Stimulated activated CD8-positive, alpha-beta memory T cell treated with anti-CD3 and anti-CD28 coated beads, Interleukin-4, amount 100 ng/mL, for 48 hours (primary cell): Measurements from ENCODE around the gene ZNF518A.
A peak's percentile ranks its signal among the peaks of the same experiment; 100 is the strongest.

Experiments
- DNase-seq: peaks from one replicate; pipeline ENCODE4 v3.0.0-alpha.2; 2020

Gene ZNF518A, protein sequence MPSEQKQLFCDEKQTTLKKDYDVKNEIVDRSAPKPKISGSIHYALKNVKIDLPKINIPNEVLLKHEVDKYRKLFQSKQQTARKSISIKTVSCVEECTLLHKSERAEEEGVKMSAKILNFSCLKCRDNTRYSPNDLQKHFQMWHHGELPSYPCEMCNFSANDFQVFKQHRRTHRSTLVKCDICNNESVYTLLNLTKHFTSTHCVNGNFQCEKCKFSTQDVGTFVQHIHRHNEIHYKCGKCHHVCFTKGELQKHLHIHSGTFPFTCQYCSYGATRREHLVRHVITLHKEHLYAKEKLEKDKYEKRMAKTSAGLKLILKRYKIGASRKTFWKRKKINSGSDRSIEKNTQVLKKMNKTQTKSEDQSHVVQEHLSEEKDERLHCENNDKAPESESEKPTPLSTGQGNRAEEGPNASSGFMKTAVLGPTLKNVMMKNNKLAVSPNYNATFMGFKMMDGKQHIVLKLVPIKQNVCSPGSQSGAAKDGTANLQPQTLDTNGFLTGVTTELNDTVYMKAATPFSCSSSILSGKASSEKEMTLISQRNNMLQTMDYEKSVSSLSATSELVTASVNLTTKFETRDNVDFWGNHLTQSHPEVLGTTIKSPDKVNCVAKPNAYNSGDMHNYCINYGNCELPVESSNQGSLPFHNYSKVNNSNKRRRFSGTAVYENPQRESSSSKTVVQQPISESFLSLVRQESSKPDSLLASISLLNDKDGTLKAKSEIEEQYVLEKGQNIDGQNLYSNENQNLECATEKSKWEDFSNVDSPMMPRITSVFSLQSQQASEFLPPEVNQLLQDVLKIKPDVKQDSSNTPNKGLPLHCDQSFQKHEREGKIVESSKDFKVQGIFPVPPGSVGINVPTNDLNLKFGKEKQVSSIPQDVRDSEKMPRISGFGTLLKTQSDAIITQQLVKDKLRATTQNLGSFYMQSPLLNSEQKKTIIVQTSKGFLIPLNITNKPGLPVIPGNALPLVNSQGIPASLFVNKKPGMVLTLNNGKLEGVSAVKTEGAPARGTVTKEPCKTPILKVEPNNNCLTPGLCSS (N-terminal part only)

DNA sequence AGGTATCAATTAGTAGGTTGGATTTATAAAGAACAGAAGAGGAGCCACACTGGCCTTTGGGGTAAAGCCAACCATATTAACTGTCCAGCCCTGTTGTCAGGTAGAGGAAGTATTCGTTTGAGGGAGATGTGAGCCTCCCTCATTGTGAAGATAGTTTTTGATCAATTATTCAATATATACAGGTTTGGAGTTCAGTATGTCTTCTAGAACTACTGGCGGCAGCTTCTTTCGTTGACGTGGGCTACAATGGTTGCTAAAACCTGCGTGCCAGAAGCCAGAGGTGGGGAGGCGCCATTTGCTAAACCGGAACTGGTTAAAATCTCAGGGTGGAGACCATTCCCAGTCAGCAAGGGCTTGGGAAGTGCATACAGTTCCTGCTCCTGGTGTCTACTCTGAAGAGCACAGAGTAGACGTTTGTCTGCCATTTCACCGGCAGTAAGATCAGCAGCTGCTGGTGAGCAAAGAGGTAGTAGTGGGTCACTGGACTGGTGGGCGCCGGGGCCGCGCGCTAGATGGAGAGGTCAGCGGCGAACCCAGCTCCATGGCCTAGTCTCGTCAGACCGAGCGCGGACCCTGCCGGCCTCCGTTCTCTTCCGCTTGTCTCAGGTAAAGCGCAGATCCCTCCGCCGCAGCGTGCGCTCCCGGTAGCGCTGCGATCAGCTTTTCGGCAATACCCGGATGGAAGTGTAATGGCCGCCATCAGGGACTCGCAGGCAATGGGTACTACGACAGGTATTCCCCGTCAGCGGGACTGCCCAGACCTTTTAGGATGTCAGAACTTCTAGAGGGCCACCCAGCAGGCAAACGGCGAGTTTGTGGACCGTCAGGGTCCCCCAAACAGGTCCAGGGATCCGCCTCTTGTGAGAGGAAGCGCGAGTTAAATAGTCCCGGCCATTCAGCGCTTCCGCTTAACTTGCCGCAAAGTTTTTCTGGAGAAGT lies at the start of gene ZNF518A:
TSS of gene ZNF518A (plus strand) at position 911 of the 939 bp plus-strand sequence. CDS start 26,026 bp downstream, outside the sequence.
- DNase-seq = peak; percentile 89

DNA sequence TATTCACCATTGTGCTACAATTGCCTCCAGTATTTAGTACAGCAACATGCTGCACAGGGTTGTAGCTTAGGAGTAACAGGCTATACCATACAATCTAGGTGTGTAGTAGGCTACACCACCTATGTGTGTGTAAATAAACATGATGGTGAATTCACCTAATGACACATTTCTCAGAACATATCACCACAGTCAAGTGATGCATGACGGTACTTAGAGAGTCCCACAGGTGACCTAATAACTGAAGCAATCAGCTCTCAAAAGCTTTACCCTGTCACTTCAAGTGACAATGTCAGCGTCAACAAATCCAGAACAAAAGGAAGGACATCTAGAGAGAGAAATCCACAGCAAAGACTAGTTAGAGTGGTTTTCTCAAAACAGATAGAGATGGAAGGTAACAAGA lies 47.9 kb upstream of the ZNF518A start:
- no peak for DNase-seq

GRCh38 chr10:96082748-96083147 lies 47.3 kb upstream of the ZNF518A start:
- DNase-seq = no peak

GRCh38 chr10:96089116-96089515 lies 41.0 kb upstream of the ZNF518A start:
- no peak for DNase-seq

GRCh38 chr10:96089670-96090462 lies 40.2 kb upstream of the ZNF518A start:
- DNase-seq = peak; percentile 93

DNA sequence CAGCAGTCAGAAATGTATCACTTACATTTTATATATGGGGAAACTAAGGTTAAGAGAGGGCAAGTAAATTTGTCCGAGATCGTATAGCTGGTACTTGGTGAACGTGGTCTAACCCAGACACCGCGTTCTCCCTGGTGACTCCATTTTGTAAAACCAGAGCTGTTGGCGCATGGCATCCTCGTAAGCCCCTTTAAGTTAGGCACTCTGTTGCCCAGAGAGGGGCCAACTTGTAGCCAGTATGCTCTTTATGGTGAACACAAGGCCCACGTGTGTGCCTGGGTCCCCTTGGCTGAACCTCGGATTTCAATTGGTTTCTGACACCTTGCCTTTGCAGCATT lies 39.7 kb upstream of the ZNF518A start:
- DNase-seq = no peak

DNA sequence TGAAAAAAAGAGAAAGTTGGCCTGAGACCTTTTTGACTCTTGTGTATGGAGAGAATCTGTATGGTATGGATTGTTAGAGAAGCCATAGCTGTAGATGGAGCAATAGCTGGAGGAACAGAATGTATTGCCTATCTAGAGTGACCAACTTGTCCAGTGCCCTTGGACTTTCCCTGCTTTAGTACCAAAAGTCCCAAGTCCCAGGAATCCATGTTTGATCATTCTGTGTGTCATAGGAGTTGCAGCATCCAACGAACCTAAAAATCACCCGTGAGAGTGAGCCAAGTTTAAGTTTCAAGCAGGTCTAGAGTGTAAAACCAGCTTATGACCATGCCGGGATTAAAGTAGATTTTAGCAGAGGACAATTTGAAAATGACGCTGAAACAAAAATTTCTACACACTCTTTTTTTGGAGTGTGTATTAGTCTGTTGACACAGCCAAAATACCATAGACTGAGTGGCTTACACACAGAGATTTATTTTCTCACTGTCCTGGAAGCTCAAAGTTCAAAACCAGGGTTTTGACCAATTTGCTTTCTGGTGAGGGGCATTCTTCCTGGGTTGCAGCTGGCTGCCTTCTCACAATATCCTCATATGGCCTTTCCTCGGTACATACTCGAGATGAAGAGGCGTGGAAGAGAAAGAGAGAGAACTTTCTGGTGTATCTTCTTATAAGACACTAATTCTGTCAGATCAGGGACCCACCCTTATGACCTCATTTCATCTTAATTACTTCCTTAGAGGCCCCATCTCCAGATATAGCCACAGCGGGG lies 36.9 kb upstream of the ZNF518A start:
- DNase-seq = no peak

DNA sequence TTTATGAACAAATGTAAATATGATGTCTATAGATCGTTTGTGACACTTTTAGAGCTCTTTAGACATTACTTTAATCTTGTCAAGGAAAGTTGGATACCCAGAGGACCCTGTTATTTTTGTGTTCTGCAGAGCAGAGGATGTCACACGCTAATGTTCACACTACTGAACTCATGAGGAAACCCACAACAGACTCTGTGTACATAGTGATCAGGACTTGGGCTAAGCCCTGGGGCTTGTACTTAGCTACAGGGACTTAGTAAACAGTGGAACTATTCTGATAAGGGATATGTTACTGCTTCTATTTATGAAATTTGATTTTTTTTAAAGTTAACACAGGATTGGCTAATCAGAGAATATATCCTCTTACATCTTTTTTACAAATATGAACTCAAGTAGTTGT lies 36.1 kb upstream of the ZNF518A start:
- no peak for DNase-seq

GRCh38 chr10:96096958-96097357 lies 33.1 kb upstream of the ZNF518A start:
- no peak for DNase-seq

DNA sequence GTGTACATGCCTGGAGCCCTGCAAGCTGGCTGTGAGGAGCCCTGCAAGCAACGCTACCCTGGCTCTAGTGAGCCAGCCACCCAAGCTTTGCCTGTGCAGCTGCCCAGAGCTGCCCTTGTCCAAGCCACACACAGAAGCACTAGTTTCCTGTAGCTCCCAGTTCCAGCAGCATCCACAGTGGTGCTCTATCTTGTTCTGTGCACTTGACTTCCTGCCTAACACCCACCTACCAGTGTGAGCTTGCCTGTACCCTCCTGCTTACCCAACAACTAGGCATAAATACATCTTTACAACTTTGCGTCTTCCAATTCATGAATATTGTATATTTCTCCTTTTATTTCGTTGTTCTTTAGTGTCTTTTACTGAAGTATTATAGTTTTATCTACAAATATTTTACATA lies 32.2 kb upstream of the ZNF518A start:
- no peak for DNase-seq

DNA sequence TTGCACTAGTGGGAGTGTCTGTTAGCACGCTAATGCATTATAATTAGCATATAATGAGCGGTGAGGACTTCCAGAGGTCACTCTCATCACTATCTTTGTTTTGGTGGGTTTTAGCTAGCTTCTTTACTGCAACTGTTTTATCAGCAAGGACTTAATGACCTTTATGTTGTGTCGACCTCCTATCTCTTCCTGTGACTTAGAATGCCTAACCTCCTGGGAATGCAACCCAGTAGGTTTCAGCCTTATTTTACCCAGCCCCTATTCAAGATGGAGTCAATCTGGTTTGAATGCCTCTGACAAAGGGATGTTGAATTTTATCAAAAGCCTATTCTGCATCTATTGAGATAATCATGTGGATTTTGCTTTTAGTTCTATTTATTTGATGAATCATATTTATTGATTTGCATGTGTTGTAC lies 22.5 kb upstream of the ZNF518A start:
- DNase-seq = no peak

DNA sequence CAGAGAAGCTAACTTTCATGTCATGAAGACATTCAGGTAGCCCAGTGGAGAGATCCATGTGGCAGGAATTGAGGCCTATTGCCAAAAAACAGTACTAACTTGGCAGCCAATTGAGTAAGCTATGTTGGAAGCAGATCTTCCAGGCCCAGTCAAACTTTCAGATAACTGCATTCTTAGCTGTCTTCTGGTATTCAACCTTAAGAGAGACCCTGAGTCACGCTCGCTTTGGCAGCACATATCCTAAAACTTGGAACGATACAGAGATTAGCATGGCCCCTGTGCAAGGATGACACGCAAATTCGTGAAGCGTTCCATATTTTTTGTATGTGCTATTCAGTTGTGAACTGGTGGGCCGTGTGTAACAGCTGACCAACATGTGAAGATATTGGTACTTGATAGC lies 17.6 kb upstream of the ZNF518A start:
- no peak for DNase-seq

DNA sequence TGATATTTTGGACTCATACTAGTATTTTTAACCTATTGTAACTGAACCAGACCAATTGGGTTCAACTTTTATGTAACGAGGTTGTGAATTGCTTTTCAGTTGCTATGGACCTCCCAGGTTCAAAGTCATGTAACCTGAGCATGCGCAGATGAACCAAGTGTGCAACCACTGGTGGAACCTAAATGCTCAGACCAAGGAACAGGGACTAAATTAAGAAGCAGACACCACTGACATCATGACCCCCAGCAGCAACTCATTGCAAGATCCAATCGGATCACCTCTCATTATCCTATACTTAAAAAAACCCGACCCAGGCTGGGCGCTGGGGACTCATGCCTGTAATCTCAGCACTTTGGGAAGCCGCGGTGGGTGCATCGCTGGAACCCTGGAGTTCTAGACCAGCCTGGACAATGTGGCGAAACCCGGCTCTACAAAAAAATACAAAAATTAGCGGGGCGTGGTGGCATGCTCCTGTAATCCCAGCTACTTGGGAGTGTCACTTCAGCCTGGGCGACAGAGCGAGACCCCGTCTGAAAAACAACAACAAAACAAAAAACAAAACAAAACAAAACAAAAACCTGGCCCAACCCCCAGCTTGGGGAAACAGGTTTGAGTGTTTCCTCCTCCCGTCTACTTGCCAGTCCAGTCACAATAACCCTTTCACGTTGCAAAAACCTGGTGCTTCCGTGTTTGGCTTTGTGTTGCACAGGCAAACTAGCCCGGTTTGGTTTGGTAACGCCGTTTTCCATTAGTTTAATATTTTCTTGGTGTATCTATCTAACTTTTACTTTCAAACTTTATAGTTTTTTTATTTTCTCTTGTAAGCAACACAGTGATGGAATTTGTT lies 11.3 kb upstream of the ZNF518A start:
- no peak for DNase-seq

DNA sequence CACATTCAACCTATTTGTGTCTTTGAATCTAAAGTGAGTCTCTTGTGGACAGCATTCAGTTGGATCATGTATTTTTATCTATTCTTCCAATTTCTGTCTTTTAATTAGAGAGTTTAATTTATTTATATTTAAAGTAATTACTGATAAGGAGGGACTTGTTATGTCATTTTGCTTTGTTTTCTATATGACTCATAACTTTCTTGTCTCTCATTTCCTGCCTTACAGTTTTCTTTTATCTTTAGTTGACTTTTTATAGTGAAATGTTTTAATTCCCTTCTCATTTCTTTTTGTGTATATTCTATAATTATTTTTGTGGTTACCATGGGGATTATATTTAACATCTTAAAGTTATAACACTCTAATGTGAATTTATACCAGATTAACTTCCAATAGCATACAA lies 7.3 kb upstream of the ZNF518A start:
- no peak for DNase-seq

DNA sequence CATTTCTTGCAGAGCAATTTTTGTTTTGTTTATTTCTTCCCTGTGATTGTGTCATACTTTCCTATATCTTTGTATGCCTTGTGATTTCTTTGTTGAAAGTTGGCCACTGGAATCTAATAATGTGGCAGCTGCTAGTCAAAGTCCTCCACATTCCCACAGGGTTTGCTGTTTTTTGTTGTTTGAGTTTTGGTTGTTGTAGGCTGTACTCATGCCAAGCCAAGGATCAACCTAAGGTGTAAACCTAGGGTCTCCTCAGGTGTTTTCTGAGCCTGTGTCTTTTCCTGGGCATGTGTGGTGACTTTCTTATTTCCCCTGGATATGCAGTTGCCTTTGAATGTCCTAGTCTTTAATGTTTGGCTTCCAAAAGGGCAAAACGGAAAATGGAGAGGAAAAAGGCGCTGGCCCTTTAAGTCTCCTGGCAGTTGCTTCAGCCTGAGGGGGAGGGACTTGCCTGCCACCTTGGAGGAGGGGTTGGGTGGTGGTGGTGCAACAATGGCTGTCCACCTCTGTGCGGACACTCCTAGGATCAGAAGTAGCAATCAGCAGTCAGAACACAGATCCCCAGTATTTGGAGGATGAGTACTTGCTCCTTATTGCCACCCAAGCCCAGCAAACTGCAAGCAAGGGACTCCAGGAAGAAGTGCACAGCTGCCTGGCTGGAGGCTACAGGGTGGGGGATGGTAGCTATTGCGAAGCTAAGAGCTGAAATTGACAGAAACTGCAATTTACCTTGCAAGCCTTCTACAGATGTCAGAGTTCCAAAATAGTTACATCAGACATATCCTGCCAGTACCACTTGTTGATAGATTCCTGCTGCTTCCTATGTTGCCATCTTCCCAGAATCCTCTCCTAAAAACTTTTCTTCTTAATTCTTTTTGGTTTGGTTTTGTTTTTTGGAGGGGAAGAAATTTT lies 5.6 kb upstream of the ZNF518A start:
- no peak for DNase-seq

DNA sequence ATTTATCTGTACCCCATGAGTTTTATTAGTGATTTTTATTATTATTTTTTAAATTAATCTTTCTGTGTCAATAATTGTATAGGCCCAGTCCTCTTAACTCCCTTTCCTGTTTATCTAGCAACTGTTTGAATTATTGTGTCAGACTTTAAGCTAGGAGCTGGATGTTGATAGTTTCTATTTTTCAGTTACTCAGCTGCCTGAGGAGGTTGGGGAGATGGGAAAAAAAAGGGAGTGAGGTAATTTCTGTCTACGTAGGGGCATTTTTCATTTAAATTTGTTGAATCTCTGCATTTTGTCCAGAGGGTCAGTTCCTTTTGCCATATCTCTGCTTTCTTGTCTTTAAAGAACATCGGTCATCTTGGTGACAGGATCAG lies 5.0 kb upstream of the ZNF518A start:
- no peak for DNase-seq

DNA sequence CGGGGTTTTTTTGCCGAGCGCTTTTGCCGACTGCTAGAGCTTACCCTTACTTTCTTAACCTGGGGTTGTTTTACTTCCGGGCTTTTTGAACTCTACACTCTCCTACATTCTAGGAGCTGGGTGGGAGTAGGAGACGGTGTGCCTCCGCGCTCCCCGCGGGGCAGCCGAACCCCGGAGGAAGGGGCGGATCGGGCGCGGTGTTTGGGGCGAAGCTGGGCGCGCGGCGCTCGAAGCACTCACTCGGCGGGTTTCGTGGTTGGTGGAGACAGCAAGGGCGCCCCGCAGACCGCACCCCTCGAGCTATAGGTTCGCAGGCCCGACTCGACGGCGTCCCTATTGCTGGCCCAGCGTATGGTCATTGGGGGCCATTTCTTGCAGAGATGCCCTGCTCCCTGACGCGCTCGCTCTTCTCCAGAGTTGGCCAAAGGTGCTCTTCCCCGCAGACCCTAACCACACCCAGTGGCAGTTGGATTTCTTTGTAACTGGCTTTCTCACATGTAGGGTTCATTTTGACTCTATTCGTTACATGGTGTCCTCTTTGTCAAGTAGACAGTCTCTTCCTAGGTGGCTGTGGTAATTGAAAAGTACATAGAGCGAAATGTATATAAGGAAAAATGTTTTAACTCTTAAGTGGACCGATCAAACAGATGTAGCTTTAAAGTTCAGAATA lies 364 bp downstream of the ZNF518A start:
- peak; percentile 80 for DNase-seq

GRCh38 chr10:96131621-96132020 lies 1.5 kb downstream of the ZNF518A start:
- DNase-seq = no peak
